ENCODE results near the gene ASB18. TPM values are rescaled to one million over a fixed set of nuclear protein-coding genes. Genes with fewer than 3 reads are reported as not detected.

Gene ASB18
- total RNA-seq, 2 donors from 2014 or later, result not detected

DNA sequence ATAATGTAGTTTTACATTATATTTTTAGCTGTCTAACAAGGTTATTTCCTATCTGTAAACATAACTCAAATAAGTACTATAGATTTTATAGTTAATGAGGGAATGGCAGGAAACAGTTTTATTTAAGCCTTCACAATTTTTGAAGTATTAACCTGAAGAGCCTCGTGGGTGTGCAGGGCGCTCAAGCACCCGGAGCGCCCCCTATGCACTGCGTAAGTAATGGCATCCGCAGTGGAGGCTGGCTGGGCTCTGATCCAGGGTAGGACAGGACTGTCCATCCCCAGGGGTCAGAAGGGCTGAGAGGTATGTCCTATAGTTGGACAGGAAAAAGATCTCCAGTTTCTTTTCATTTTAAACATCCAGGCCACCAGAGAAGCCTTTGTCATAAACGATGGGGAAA is 87.8 kb downstream of the ASB18 start:
- H3K27me3 Mint-ChIP-seq (ENCODE audit: insufficient read depth), result peaks cover 92% of the 10 kb centered on the region
- peaks cover 94% of the 10 kb centered on the region for H3K27me3 ChIP-seq (ENCODE audit: control insufficient read depth, insufficient read depth, low read length, poor library complexity, severe bottlenecking)
- WGBS, 2 experiments (ENCODE audit: insufficient coverage in 1 of 2, insufficient read length in 1 of 2), result 33 to 34% methylated on average over 6 to 7 of the region's 7 CpGs
- TF ChIP-seq CTCF (conservative IDR thresholded peaks at IDR 0.05), result peak; percentile 94
- H3K4me3 ChIP-seq (ENCODE audit: low read length), result no peak overlapping the region
- no peak overlapping the region for H3K4me3 Mint-ChIP-seq
- no peak overlapping the region for H3K27ac ChIP-seq (ENCODE audit: low read depth, low read length)
- H3K36me3 ChIP-seq (ENCODE audit: control insufficient read depth, insufficient read depth, low read length), result no peaks in the 10 kb centered on the region
- no peaks in the 10 kb centered on the region for H3K9me3 ChIP-seq (ENCODE audit: control insufficient read depth, low read length)
- DNase-seq, result peak; percentile 78
- H3K27ac Mint-ChIP-seq, result no peak overlapping the region
- H3K9ac ChIP-seq (ENCODE audit: extremely low read depth, low read length, poor library complexity, severe bottlenecking), result no peak overlapping the region
- H3K4me1 ChIP-seq (ENCODE audit: control insufficient read depth, insufficient read depth, low read length), result peaks cover 12% of the 10 kb centered on the region
- peaks cover 35% of the 10 kb centered on the region for H3K4me1 Mint-ChIP-seq
- H3K9me3 Mint-ChIP-seq, result no peaks in the 10 kb centered on the region
- H3K36me3 Mint-ChIP-seq (ENCODE audit: low read depth), result no peaks in the 10 kb centered on the region

DNA sequence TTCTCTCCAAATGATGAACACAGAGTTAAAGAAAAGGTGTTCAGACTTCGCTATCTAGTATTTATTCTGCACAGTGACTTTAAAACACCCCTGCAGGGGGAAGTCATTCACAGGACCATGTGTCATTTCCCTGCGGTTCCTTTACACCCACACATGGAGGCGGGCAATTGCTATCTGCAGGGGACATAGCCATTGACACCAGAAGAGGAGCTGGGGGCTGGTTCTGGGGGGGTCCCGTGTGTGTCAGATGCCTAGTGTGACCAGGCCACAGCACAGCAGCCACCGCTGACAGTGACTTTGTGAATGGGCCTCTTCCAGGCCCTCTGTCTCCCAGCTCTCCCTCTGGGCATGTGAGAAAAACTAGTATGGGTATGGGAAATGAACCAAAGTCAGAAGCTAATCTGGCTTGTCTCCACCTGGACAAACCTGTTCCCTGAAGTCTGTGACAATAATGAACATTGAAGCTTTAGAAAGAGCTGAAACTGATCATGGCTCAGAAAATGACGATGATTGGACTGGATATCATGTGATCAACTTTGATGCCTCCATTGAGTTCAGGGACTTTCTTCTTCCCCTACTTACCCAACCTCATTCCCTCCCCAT is 88.6 kb downstream of the ASB18 start:
- H3K27me3 ChIP-seq (ENCODE audit: control insufficient read depth, insufficient read depth, low read length, poor library complexity, severe bottlenecking), result peaks cover 97% of the 10 kb centered on the region
- no peak for TF ChIP-seq CTCF (conservative IDR thresholded peaks at IDR 0.05)
- peaks cover 94% of the 10 kb centered on the region for H3K27me3 Mint-ChIP-seq (ENCODE audit: insufficient read depth)
- H3K4me3 Mint-ChIP-seq, result no peak overlapping the region
- no peaks in the 10 kb centered on the region for H3K9me3 Mint-ChIP-seq
- H3K4me1 Mint-ChIP-seq, result peaks cover 35% of the 10 kb centered on the region
- H3K36me3 ChIP-seq (ENCODE audit: control insufficient read depth, insufficient read depth, low read length), result no peaks in the 10 kb centered on the region
- H3K9ac ChIP-seq (ENCODE audit: extremely low read depth, low read length, poor library complexity, severe bottlenecking), result no peak overlapping the region
- WGBS, 2 experiments (ENCODE audit: insufficient coverage in 1 of 2, insufficient read length in 1 of 2), result 40 to 49% methylated on average over 4 to 6 of the region's 6 CpGs
- H3K36me3 Mint-ChIP-seq (ENCODE audit: low read depth), result no peaks in the 10 kb centered on the region
- no peaks in the 10 kb centered on the region for H3K9me3 ChIP-seq (ENCODE audit: control insufficient read depth, low read length)
- H3K4me1 ChIP-seq (ENCODE audit: control insufficient read depth, insufficient read depth, low read length), result peaks cover 12% of the 10 kb centered on the region
- no peak overlapping the region for H3K4me3 ChIP-seq (ENCODE audit: low read length)
- H3K27ac Mint-ChIP-seq, result no peak overlapping the region
- no peak overlapping the region for H3K27ac ChIP-seq (ENCODE audit: low read depth, low read length)
- DNase-seq, result peak; percentile 57

- peaks cover 97% of the 10 kb centered on the region for H3K27me3 ChIP-seq (ENCODE audit: control insufficient read depth, insufficient read depth, low read length, poor library complexity, severe bottlenecking)
These were observed 90.2 kb downstream of the ASB18 start for GRCh38 chr2:236173729-236174607.

More at GRCh38 chr2:236173729-236174607, 90.2 kb downstream of the ASB18 start:
- no peaks in the 10 kb centered on the region for H3K36me3 Mint-ChIP-seq (ENCODE audit: low read depth)
- Histone ChIP-seq H3K9me3 (ENCODE audit: control insufficient read depth, low read length) (no peaks in the 10 kb centered on the region), H3K4me3 (ENCODE audit: low read length) (no peak overlapping the region), H3K4me1 (ENCODE audit: control insufficient read depth, insufficient read depth, low read length) (peaks cover 12% of the 10 kb centered on the region), H3K9ac (ENCODE audit: extremely low read depth, low read length, poor library complexity, severe bottlenecking) (no peak overlapping the region), H3K27ac (ENCODE audit: low read depth, low read length) (no peak overlapping the region), H3K36me3 (ENCODE audit: control insufficient read depth, insufficient read depth, low read length) (no peaks in the 10 kb centered on the region)
- whole genome bisulfite sequencing, 2 experiments (ENCODE audit: insufficient coverage in 1 of 2, insufficient read length in 1 of 2), result 9% methylated on average over 9 to 23 of the region's 23 CpGs
- no peaks in the 10 kb centered on the region for H3K9me3 Mint-ChIP-seq
- DNase-seq, result peak; percentile 60
- H3K27me3 Mint-ChIP-seq (ENCODE audit: insufficient read depth), result peaks cover 97% of the 10 kb centered on the region
- H3K27ac Mint-ChIP-seq, result no peak overlapping the region
- TF ChIP-seq CTCF (conservative IDR thresholded peaks at IDR 0.05), result no peak
- peaks cover 26% of the 10 kb centered on the region for H3K4me1 Mint-ChIP-seq
- peak overlapping the region; percentile 7 for H3K4me3 Mint-ChIP-seq

All from endodermal cell (in vitro differentiated cells).